Duodenal mucosa (tissue), 2 donors: ENCODE data around the gene UIMC1.
"Not testable (repeated sequence)": the region's sequence is repeated elsewhere in the genome, so short reads cannot be mapped to it uniquely, and the experiment has no call there.

Source experiments
- H3K27ac ChIP-seq: one replicate; pipeline ENCODE4 v1.7.0; 2013; ENCODE audit warnings: low read depth, low read length
- H3K27me3 ChIP-seq, 2 donors: one replicate each; pipeline ENCODE4 v1.7.0; 2013; ENCODE audit warnings: low read length in 2 of 2, control low read depth in 1 of 2; ENCODE audit not compliant: insufficient read depth in 2 of 2, control insufficient read depth in 1 of 2
- H3K36me3 ChIP-seq, 2 donors: one replicate each; pipeline ENCODE4 v1.7.0; 2013; ENCODE audit warnings: low read length in 2 of 2, control low read depth in 1 of 2; ENCODE audit not compliant: insufficient read depth in 2 of 2, control insufficient read depth in 1 of 2
- H3K4me1 ChIP-seq, 2 donors: one replicate each; pipeline ENCODE4 v1.7.0; 2013; ENCODE audit warnings: low read length in 2 of 2, control low read depth in 1 of 2; ENCODE audit not compliant: insufficient read depth in 2 of 2, control insufficient read depth in 1 of 2
- H3K4me3 ChIP-seq, 2 donors: one replicate each; pipeline ENCODE4 v1.7.0; 2013; ENCODE audit warnings: low read length in 2 of 2, low read depth in 1 of 2
- H3K9ac ChIP-seq, 2 donors: one replicate each; pipeline ENCODE4 v1.7.0; 2013; ENCODE audit warnings: low read length in 2 of 2, low read depth in 1 of 2
- H3K9me3 ChIP-seq, 2 donors: one replicate each; pipeline ENCODE4 v1.7.0; 2013; ENCODE audit warnings: low read length in 2 of 2, control low read depth in 1 of 2; ENCODE audit not compliant: control insufficient read depth in 1 of 2

Gene UIMC1

DNA sequence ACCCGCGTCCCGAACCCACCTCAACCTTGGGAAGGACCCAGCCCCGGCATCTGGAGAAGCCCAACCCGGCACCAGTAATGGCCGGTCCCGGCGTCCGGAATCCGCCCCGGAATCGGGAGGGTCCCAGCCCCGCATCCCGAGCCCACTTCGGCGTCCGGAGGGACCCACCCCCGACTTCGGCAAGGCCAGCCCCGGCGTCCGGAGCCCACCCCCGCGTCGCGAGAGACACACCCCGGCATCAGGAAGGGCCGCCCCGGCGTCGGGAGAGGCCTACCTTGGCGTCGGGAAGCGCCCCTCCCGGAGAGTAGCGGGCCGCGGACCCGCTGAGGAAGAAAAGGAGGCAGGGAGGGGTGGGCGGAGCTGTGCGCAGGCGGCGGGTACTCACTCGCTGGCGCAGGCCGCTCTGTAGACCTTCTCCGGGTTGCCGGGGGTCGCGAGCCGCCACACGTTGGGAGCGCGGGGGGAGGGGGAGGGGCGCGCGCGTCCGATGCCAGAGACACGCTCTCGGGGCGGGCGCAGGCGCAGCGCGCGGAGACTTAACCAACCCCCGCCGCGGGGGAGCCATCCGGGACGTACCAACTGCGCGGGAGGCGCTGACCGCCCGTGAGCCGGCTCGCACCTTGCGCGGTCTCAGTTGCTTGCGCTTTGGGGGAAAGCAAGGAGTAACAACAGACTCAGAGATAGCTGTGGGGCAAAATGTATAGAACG is at the start of gene UIMC1:
Gene UIMC1 (minus strand): TSS at position 515 of the 708 bp plus-strand sequence. CDS start 24,164 bp downstream, outside the sequence.
- peak within 1 kb of the TSS; percentile 84 to 88 for H3K9ac ChIP-seq
- no peaks in the 10 kb centered on the region for H3K36me3 ChIP-seq
- no peaks in the 10 kb centered on the region for H3K27me3 ChIP-seq
- peak within 1 kb of the TSS; percentile 89 for H3K27ac ChIP-seq
- peaks cover 18 to 19% of the 10 kb centered on the region in 2 donors for H3K4me1 ChIP-seq
- H3K9me3 ChIP-seq = no peaks in the 10 kb centered on the region
- H3K4me3 ChIP-seq = peak within 1 kb of the TSS; percentile 88 to 89

DNA sequence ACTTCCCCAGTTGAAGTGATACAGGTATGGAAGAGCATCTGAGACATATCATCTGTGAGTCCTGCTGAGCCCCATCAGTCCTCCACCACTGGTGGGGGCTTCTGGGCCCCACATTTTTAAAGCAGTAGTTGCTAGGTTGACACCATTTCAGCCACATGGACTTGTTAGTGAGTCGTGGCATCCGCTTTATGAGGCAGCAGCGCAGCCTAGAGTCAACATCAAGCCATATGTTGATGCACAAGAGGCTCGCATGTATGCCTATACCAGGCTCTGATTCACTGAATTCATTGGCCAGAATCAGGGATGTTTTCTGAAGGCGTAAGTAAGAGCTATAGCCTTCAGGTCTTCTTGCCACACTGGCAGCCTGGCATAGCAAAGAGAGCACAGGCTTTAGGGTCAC is 42.7 kb upstream of the UIMC1 start:
- no peaks in the 10 kb centered on the region for H3K27me3 ChIP-seq
- no peak overlapping the region for H3K9ac ChIP-seq
- H3K36me3 ChIP-seq = peaks cover 0 to 31% of the 10 kb centered on the region in 2 donors
- H3K4me1 ChIP-seq = peaks cover 7 to 10% of the 10 kb centered on the region in 2 donors
- no peak overlapping the region for H3K4me3 ChIP-seq
- H3K27ac ChIP-seq = no peak overlapping the region
- no peaks in the 10 kb centered on the region for H3K9me3 ChIP-seq

DNA sequence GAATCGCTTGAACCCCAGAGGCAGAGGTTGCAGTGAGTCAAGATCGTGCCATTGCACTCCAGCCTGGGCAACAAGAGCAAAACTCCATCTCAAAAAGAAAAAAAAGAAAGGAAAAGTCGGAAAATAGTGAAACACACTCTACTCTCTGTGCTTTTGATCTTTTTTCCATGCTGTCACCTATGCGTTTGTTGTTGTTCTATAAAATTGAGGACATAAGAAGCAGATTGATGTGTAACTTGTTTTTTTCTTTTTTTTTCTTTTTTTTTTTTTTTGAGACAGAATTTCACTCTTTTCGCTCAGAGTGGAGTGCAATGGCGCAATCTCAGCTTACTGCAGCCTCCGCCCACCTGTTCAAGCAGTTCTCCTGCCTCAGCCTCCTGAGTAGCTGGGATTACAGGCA is 42.0 kb upstream of the UIMC1 start:
- not testable (repeated sequence) for H3K4me3 ChIP-seq, H3K9me3 ChIP-seq, H3K27me3 ChIP-seq, H3K9ac ChIP-seq, H3K27ac ChIP-seq
- Histone ChIP-seq H3K36me3 (peaks cover 0 to 35% of the 10 kb centered on the region in 2 donors), H3K4me1 (peaks cover 12 to 13% of the 10 kb centered on the region in 2 donors)

DNA sequence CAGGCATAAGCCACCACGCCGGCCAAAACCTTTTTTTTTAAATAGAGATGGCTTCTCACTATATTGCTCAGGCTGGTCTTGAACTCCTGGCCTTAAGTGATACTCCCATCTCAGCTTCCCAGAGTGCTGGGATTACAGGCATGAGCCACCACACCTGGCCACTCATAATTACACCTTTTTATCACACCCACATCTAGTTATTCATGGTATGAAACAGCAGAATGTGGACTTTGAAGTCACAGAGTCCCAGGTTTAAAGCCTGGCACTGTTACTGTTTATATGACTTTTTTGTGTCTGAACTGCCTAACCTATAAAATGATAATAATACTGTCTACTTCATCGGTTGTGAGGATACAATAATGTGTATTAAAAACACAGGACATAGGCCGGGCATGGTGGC is 39.1 kb upstream of the UIMC1 start:
- H3K4me3 ChIP-seq = no peak overlapping the region
- no peak overlapping the region for H3K27ac ChIP-seq
- no peaks in the 10 kb centered on the region for H3K9me3 ChIP-seq
- H3K36me3 ChIP-seq = peaks cover 11 to 41% of the 10 kb centered on the region in 2 donors
- peaks cover 12 to 13% of the 10 kb centered on the region in 2 donors for H3K4me1 ChIP-seq
- no peaks in the 10 kb centered on the region for H3K27me3 ChIP-seq
- H3K9ac ChIP-seq = no peak overlapping the region

DNA sequence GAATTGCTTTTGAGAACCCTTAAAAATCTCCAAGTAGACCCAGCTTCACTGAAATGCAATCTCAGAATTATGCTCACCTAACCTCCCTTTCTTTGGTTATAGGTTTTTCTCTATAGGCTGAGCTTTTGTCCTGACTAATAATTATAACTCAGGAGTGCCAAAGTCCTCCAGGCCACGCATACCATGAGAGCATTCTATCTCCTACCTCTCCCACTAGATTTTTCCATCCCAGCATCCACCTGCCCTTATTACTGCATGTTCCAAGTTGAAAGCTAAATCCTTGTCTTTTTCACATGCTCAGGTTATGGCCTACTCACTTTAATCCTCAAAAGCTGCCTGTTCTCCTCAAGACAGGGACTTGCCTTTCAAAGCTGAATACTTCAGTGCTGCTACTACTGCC is 38.1 kb upstream of the UIMC1 start:
- Histone ChIP-seq H3K4me1 (peaks cover 12 to 13% of the 10 kb centered on the region in 2 donors), H3K27me3 (no peaks in the 10 kb centered on the region), H3K4me3 (no peak overlapping the region), H3K27ac (peak overlapping the region; percentile 30), H3K9me3 (no peaks in the 10 kb centered on the region), H3K36me3 (peaks cover 11 to 35% of the 10 kb centered on the region in 2 donors), H3K9ac (peak overlapping the region in 1 of 2 donors; percentile 18)

DNA sequence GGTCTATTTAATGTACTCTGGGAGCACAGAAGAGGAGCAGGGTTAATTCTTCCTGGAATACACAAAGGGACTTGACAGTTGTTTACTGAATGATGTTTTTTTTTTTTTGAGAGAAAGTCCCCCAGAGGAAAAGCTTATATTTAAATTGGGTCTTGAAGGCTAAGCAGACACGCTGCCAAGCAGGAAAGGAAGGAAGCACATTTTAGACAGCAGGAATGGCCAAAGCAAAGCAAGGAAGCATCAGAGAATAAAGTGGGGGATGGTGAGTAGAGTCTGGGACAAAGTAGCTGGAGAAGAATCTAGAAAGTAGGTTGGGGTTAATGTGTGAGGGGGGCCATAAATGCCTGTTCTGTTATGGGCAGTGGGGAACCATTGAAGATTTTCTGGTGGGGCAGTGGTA is 37.4 kb upstream of the UIMC1 start:
- Histone ChIP-seq H3K27ac (no peak overlapping the region), H3K9me3 (no peaks in the 10 kb centered on the region), H3K36me3 (peaks cover 11 to 29% of the 10 kb centered on the region in 2 donors), H3K4me1 (peaks cover 12 to 13% of the 10 kb centered on the region in 2 donors), H3K4me3 (no peak overlapping the region), H3K9ac (no peak overlapping the region), H3K27me3 (no peaks in the 10 kb centered on the region)

DNA sequence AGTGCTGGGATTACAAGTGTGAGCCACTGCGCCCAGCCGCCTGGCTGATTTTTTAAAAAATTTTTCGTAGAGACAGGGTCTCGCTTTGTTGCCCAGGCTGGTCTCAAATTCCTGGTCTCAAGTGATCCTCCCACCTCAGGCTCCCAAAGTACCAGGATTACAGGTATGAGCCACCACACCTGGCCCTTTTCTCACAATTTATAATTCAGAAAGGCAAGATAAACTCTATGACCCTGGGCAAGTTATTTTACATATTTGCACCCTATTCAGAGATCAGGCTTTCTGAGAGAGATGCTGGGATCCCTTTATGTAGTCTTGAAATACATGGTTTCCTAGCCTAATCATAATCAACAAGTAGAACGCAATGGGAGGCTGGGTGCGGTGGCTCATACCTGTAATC is 36.5 kb upstream of the UIMC1 start:
- Histone ChIP-seq H3K27ac (no peak overlapping the region), H3K9me3 (no peaks in the 10 kb centered on the region), H3K9ac (no peak overlapping the region), H3K36me3 (peaks cover 11 to 29% of the 10 kb centered on the region in 2 donors), H3K4me3 (no peak overlapping the region), H3K4me1 (peaks cover 12 to 13% of the 10 kb centered on the region in 2 donors), H3K27me3 (no peaks in the 10 kb centered on the region)

DNA sequence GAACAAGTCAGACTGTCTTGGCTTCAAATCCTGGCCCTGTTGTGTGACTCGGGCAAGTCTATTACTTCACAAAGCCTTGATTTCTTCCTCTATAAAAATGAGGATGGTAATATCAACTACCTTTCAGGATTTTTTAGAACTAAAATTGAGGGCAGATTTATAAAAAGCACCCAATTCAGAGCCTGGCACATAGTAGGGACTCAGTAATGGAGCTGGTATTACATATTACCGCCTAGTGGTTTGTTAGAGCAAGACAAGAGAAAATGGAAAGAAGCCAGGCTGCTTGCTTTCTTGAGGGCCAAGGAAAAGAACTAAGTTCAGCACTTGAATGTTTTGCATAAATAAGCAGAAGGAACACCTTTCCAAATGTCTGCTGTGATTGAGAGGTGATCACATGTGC is 35.4 kb upstream of the UIMC1 start:
- Histone ChIP-seq H3K36me3 (peaks cover 11 to 29% of the 10 kb centered on the region in 2 donors), H3K9me3 (no peaks in the 10 kb centered on the region), H3K9ac (no peak overlapping the region), H3K27me3 (no peaks in the 10 kb centered on the region), H3K27ac (no peak overlapping the region), H3K4me3 (no peak overlapping the region), H3K4me1 (peaks cover 12 to 13% of the 10 kb centered on the region in 2 donors)

DNA sequence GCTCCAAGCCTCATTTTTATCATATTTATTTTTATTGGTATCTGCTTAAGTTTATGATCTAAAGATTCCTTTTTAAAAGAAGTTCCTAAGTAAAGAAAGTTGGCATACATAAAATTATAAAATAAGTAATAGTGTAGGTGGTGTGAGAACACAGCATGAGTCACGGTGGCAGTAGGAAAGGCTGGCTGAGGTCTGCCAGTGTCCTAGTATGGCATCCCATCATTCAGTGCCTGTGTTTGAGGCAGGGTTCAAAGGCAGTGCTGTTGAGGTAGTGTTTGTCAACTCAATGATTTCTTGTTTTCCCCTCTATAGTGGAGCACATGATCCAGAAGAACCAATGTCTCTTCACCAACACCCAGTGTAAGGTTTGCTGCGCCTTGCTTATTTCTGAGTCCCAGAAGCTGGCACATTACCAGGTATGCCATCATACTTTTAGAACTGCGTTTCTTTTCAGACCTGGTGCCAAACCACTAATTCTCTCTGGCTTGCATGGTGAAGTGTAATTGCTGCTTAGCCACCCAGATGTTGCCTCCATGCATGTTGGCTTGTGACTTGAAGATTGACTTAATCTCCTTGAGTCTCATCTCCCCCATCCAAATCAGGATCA is 34.3 kb upstream of the UIMC1 start:
- Histone ChIP-seq H3K36me3 (peaks cover 11 to 34% of the 10 kb centered on the region in 2 donors), H3K4me3 (no peak overlapping the region), H3K9ac (no peak overlapping the region), H3K27ac (no peak overlapping the region), H3K27me3 (no peaks in the 10 kb centered on the region), H3K4me1 (peaks cover 13 to 16% of the 10 kb centered on the region in 2 donors), H3K9me3 (no peaks in the 10 kb centered on the region)

DNA sequence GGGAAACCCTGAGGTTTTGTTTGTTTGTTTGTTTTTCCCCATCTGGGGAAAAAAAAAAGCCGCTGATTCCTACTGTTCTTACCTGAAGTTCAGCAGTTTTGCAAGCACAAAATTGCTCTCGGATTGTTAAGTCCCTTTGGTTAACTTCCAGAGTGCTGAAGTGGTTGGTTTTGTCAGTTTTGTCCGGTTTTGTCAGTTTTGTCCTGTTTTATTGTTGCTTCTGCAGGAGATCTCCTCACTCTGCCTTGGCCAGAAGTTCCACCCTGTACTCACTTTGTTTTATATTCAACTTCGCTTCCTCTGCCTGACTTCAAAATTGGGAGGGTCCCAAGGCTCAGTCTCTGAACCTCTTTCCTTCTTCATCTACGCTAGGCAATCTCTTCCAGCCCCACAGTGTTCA is 30.3 kb upstream of the UIMC1 start:
- Histone ChIP-seq H3K4me3 (no peak overlapping the region), H3K27ac (no peak overlapping the region), H3K9me3 (no peaks in the 10 kb centered on the region), H3K4me1 (peaks cover 0 to 4% of the 10 kb centered on the region in 2 donors), H3K27me3 (no peaks in the 10 kb centered on the region), H3K9ac (no peak overlapping the region), H3K36me3 (peaks cover 7 to 17% of the 10 kb centered on the region in 2 donors)
